HK-2 (cell line): ENCODE data around the gene SNX1.
"Not testable (repeated sequence)": the region's sequence is repeated elsewhere in the genome, so short reads cannot be mapped to it uniquely, and the experiment has no call there.

ENCODE experiments used
- DNase-seq: peaks from one replicate; pipeline ENCODE4 v3.0.0-alpha.2; 2018; ENCODE audit not compliant: unreplicated experiment

SNX1 gene

GRCh38 chr15:64072812-64073211 is 23.0 kb upstream of the SNX1 start:
- DNase-seq = no peak

DNA sequence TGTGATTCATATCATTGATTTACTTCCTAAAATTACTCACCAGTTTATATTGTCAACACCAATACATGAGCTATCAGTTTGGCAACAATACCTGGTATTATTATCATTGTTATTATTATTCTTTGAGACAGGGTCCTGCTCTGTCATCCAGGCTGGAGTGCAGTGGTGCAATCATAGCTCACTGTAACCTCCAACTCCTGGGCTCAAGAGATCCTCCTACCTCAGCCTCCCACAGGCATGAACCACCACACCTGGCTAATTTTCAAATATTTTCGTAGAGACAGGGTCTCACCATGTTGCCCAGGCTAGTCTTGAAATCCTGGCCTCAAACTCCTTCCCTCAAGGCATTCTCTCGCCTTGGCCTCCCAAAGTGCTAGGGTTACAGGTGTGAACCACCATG is 22.3 kb upstream of the SNX1 start:
- not testable (repeated sequence) for DNase-seq

- no peak for DNase-seq
Measured at GRCh38 chr15:64082757-64083156, 13.0 kb upstream of the SNX1 start.

DNA sequence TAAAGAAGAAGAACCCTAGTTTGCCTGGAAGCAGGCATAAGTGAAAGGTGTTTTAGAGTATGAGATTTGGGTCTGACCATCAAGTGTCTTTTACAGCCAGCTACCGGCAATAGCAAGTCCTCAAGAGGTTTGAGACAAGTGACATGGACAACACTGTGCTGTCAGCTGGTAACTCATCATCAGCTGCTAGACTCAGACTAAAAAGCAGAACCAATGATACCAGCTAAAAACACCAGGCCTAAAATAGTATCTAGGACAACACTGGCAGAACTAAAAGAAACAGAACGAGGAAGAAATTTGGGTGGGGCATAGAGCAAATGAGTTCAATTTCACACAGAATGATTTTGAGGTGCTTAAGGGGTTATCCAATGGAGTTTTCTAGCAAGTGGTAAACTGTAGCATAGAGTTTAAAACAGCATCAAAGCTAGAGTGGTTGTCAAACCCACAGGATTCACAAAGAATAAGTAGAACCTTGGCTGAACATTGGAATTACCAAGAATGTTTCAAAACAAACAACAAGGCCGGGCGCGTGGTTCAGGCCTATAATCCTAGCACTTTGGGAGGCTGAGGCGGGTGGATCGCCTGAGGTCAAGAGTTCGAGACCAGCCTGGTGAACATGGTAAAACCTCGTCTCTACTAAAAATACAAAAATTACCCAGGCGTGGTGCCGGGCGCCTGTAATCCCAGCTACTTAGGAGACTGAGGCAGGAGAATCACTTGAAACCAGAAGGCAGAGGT is 6.1 kb upstream of the SNX1 start:
- no peak for DNase-seq

DNA sequence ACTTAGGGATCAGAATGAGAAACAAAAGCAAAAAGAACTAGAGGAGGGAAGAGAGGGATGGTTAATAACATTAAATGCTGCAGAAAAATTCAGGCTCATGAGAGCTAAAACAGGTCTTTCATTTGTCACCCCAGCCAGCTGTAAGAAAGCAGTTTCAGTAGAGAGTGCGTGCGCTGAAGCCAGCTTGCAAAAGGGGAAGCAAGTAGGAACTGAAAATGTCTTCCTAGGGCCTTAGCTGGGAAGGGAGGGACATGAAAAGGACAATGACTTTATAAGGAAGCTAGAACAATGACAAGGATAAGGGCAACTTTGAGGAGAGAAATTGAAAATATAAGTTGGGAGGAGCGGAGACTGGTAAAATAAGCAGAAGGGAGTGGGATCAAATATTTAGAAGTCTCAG is 5.3 kb upstream of the SNX1 start:
- DNase-seq = no peak

- DNase-seq = no peak
Measured at GRCh38 chr15:64092075-64092820, 3.5 kb upstream of the SNX1 start.

- DNase-seq = peak; percentile 32
Measured at GRCh38 chr15:64092864-64093626, 2.7 kb upstream of the SNX1 start.

- DNase-seq = peak; percentile 92
Measured at GRCh38 chr15:64093627-64094417, 2.0 kb upstream of the SNX1 start, which contains the start of gene CIAO2A. TSS of gene CIAO2A (minus strand) at chr15:64093838. CDS start at chr15:64093768, 70 bp downstream.

- DNase-seq = no peak
Measured at GRCh38 chr15:64095431-64095794, 369 bp upstream of the SNX1 start.

- no peak for DNase-seq
Measured at GRCh38 chr15:64096668-64097384, 1.0 kb downstream of the SNX1 start.

- no peak for DNase-seq
Measured at GRCh38 chr15:64099379-64099778, 3.6 kb downstream of the SNX1 start.

GRCh38 chr15:64100958-64101357 is 5.2 kb downstream of the SNX1 start:
- DNase-seq = no peak

DNA sequence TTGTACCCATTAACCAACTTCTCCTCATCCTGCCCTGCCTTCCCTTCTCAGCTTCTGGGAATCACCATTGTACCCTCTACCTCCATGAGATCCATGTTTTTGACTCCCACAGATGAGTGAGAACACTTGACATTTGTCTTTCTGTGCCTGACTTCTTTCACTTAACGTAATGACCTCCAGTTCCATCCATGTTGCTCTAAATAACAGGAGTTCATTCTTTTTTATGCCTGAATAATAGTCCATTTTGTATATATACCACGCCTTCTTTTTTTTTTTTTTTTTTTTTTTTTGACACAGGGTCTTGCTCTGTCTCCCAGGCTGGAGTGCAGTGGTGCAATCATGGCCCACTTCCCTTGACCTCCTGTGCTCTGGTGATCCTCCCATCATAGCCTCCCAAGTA is 6.7 kb downstream of the SNX1 start:
- no peak for DNase-seq

DNA sequence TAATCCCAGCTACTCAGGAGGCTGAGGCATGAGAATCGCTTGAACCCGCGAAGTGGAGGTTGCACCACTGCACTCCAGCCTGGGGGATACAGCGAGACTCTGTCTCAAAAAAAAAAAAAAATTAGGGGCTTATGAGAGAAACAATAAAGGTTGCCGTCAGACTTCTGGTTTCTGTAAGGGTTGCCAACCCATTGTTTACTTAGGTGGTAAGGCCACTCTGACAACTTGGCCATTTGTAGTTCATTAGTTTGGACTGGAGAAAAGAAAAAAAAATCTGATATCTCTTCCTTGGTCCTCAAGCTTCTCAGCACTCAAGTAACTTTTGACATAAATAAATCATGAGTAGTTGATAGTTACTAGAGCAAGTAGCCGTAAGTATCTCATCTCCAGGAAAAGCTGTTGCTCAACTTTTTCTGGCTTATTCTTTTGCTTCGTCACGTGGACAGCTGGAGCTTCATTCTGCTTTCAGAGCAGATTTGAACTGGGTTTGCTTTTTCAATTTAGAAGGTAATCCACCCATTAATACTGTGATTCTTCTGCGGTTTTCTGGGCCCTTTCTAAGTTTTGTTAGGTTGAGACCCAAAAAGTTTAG is 9.4 kb downstream of the SNX1 start:
- no peak for DNase-seq

- no peak for DNase-seq
Measured at GRCh38 chr15:64107337-64107736, 11.6 kb downstream of the SNX1 start.

GRCh38 chr15:64110108-64110701 is 14.4 kb downstream of the SNX1 start:
- not testable (repeated sequence) for DNase-seq

DNA sequence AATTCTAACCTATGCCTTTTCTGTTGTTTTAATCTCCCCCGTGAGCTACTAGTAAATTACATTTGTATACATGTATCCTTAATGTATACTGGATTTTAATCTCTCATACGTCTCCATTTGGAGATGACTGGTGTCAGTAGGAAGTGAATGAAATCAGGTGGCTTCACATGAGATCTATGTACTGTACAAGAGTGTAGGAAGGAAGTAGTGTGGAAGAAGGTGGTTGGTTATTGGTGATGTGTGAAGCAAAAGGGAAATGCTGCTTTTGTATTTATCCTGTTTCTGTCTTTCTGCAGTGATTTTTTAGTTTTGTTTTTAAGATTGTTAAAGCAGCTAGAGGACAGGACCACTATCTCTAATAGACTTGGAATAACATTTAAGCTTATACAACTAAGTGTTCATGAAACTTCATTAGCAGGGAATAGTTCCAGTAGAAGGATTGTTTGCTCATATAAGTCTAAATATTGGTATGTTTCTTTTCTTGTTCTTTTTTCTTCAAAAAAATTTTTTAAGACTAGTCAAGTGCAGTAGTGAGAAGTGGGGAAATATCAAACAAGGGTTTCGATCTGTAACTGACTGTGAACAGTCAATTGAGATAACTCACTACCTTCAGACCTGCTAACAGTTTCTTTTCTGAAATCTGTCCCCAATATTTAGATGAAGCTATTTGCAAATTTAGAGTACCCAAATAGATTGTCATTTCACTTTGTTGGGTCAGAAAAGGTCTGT is 15.3 kb downstream of the SNX1 start:
- DNase-seq = no peak

- DNase-seq = no peak
Measured at GRCh38 chr15:64111679-64112050, 15.9 kb downstream of the SNX1 start.

DNA sequence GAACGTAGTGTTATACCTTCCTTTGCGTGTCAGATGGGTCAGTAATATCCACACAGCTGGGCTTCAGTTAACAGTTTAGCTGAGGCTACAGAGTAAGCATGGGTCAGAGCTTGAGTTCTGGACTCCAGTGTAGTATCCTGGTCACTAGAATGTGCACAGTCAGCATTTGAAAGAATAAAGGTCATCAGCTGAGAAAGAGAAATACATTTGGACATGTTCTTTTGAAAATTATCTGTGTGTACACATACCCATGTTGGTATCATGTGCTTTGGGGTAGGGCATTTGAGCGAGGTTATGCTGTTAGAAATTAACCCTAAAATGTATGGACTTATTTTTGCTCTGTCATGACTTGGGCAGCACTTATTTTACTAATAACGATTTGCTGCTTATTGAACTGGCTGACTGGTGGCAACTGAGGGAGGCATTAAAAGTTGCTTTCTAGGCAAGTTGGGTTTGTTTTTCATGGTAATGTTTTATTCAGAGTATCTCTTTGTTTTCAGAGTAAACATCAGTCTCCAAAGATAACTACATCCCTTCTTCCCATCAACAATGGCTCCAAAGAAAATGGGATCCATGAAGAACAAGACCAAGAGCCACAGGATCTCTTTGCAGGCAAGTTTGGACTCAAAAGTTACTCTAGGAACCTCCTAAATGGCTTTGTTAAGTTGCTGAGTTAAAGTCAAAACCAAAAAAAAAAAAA is 16.4 kb downstream of the SNX1 start:
- no peak for DNase-seq
